DMS 273 (cell line): ENCODE data around the gene GPS2.

ENCODE experiments used
- DNase-seq: peaks from one replicate; lab custom pipeline; 2025; ENCODE audit not compliant: unreplicated experiment; lab: John Stamatoyannopoulos, UW

Gene GPS2, protein sequence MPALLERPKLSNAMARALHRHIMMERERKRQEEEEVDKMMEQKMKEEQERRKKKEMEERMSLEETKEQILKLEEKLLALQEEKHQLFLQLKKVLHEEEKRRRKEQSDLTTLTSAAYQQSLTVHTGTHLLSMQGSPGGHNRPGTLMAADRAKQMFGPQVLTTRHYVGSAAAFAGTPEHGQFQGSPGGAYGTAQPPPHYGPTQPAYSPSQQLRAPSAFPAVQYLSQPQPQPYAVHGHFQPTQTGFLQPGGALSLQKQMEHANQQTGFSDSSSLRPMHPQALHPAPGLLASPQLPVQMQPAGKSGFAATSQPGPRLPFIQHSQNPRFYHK

DNA sequence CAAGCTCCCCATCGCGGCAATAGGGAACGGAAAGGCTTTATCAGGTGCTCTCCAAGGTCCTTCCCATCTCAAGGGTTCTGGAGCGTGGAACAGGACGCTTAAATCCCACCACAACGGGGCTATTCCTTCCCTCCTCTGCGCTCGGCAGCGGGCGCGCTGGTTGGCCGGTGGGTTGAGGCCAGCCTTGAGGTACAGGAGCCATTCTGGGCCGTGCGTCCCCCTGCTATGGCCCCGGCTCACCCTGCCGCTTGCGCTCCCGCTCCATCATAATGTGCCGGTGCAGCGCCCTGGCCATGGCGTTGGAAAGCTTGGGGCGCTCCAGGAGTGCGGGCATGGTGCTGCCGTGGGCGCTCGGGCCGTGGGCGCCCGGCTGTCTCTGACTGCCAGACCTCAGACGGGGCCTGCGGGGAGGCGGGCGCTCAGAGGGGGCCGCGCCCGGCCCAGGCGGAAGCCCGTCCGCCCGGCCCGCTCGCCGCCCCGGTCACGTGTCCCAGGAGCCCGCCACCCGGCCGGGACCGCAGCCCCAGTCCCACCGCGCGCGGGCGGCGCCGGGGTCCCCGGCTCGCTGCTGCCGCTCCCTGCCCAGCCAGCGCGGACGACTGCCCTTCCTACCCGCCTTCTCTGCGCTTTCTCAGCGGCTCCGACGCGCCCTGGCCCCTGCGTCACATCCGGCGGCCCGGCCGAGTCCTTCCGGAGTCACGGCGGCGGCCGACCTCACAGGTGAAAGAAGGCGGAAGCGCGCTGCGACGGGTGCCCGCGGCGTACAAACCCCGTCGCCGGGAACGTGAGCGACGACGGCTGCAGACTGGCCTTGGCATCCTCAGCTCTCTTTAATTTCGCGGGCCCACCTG lies at the start of gene GPS2:
GPS2 (minus strand) TSS at position 642 of the 851 bp plus-strand sequence; CDS start at position 334, 308 bp downstream.
- peak; percentile 90 for DNase-seq

DNA sequence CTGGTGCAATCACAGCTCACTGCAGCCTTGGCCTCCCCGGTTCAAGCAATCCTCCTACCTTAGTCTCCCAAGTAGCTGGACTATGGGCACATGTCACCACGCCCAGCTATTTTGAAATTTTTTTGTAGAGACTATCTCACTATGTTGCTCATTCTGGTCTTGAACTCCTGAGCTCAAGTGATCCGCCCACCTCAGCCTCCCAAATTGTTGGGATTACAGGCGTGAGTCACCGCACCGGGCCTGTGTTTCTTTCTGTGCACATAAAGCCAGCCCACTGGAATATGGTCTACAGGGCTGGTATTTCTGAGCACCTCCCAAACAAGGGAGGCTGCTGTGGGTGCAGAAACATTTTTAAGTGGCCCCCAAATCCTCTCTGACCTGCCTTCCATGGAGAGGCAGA lies 48.2 kb upstream of the GPS2 start:
- no peak for DNase-seq

DNA sequence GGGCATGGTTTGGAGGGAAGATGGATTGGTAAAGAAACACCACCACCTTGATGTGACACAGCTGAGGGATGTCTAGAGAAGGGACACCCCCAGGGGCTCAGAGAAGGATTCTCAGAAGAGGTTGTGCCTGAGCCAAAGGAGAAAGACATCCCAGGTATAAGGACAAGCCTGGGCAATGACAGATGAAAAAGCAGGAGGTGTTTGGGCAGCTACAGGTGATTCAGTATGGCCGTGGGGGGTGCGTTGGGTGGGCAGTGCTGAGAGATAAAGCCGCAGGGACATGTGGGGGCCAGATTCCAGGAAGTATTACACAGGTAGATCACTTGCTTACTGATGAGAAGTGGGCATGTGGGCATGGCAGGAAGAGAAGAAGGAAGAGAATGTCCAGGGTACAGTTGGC lies 46.7 kb upstream of the GPS2 start:
- no peak for DNase-seq

DNA sequence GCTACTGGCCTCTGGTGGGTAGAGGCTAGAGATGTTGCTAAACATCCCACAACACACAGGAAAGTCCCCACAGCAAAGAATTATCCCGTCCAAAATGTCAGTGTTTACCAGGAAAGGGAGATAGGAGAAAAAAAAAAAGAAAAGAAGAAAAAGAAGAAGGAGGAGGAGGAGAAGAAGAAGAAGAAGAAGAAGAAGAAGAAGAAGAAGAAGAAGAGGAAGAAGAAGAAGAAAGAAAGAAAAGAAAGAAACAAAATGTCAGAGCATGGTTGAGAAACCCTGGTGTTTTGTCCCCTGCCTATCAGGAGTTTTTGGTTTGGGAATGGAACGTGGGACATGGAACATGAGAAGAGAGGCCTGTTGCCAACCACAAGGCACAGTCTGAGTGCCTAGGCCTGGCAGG lies 42.2 kb upstream of the GPS2 start:
- DNase-seq: no peak

DNA sequence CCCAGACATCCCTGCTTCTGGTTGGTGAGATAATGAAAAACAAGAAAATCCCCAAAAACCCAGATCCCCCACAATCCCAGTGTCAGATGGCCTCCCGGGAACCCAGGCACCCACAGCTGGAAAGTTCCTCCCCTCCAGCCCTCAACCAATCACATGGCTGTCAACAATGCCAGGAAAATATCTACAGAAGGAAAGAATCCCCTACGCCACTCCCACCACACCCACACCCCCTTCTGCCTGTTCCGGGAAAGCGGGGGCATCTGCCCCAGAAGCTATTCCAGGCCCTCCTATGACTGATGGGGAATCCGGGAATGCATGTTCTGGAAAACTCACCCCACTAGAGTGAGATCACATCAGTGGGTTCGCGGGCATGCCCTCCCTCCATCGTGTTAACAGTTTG lies 41.6 kb upstream of the GPS2 start:
- DNase-seq: no peak

DNA sequence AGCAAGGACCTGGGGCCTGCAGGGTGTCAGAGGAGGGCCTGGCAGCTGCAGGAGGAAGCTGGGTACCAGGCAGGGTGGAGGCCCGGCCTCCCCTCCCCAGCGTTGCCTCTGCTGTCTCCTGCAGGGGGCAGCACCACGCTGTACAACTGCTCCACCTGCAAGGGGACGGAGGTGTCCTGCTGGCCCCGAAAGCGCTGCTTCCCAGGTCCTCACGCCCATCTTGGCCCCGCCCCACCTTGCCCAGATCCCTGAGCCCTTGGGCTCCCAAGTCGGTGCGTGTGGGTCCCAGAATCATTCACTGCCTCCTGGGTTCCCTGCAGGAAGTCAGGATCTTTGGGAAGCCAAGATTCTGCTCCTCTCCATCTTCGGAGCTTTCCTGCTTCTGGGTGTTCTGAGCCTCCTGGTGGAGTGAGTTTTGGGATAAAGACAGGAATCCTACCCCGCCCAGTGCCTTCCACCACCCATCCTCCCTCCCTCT lies 41.0 kb upstream of the GPS2 start:
- peak; percentile 81 for DNase-seq

DNA sequence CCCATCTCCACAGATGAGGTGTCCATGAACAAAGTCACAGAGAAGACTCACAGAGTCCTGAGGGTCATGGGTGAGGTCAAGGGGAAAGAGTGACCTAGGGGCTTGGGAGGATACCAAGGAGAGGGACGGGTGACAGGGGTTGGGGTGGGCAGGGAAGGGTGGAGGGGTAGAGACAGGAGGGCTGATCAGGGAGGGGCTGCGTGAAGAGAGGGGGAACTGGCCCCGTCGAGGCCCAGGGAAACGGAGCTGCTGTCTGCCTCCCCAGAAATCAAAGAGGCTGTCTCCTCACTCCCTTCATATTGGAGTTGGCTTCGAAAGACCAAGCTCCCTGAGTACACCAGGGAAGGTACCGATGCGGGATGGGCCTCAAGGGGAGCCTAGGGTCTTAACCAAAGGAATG lies 40.4 kb upstream of the GPS2 start:
- no peak for DNase-seq

DNA sequence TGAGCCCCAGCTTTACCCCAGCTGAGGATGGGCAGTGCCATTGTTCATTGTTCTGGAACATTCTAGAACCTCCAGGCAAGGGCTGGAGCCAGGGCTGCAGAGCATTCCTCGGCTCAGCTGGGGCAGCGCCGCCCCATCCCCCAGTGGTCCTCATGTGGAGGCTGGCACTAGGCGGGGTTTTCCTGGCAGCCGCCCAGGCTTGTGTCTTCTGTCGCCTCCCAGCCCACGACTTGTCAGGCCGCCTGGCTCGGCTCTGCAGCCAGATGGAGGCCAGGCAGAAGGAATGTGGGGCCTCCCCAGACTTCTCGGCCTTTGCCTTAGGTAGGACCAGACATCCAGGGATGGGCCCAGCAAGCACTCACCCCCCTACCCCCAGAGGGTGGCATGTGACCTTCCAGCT lies 39.9 kb upstream of the GPS2 start, which contains the start of gene TMEM95:
TMEM95 (plus strand) TSS at position 104 of the 400 bp plus-strand sequence; CDS start at position 153, 49 bp downstream.
- peak; percentile 59 for DNase-seq

DNA sequence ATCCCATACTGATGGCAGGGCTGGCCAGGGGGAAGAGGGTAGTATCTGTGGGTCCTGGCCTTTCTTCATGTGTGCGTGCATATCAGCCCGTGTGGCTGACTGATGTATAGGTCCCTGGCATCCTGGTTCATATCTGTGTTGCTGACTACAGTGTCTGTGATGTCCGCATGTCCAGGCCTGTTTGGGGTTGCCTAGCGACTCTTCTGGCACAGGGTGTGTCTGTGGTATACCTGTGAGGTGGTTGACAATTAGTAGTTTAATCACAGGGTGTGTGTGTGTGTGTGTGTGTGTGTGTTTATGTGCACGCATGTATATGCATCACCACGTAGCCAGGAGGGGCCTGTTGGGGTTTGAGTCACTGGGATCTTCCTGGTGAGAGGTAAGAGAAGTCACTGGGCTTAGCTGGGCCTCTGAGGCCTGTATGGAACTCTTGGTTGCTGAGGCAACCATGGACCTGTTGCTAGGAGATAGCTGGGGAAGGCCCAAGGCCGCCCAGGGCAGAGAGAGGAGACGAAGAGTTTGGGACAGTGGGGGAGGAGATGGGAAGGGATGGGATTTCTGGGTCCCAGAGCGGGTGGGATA lies 39.2 kb upstream of the GPS2 start:
- DNase-seq: peak; percentile 60

DNA sequence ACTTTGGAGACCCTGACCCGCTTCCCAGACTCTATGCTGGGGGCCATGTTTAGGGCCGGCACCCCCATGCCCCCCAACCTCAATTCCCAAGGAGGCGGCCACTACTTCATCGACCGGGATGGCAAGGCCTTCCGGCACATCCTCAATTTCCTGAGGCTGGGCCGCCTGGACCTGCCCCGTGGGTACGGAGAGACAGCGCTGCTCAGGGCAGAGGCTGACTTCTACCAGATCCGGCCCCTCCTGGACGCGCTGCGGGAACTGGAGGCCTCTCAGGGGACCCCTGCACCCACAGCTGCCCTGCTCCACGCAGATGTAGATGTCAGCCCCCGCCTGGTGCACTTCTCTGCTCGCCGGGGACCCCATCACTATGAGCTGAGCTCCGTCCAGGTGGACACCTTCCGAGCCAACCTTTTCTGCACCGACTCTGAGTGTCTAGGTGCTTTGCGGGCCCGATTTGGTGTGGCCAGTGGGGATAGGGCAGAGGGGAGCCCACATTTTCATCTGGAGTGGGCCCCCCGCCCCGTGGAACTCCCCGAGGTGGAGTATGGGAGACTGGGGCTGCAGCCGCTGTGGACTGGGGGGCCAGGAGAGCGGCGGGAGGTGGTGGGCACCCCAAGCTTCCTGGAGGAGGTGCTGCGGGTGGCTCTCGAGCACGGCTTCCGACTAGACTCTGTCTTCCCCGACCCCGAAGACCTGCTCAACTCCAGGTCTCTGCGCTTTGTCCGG lies 37.9 kb upstream of the GPS2 start:
- no peak for DNase-seq

DNA sequence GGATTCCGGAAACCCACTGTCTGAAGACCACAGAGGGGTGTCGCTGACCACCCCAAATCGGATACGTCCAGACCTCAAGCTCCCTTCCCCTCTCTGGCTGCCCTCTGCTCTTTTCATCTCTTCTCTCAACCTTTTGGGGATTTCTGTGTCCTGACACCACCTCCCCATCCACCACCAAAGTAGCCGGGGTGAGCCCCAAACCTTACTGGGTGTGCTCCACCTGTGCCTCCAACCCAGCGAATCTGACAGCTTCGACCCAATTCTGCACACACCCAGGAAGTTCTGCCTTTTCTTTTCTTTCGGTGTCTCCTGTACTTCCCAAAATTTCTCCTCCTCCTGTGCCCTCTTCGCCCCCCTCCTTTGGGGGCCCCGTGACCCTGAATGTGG lies 37.3 kb upstream of the GPS2 start:
- no peak for DNase-seq

DNA sequence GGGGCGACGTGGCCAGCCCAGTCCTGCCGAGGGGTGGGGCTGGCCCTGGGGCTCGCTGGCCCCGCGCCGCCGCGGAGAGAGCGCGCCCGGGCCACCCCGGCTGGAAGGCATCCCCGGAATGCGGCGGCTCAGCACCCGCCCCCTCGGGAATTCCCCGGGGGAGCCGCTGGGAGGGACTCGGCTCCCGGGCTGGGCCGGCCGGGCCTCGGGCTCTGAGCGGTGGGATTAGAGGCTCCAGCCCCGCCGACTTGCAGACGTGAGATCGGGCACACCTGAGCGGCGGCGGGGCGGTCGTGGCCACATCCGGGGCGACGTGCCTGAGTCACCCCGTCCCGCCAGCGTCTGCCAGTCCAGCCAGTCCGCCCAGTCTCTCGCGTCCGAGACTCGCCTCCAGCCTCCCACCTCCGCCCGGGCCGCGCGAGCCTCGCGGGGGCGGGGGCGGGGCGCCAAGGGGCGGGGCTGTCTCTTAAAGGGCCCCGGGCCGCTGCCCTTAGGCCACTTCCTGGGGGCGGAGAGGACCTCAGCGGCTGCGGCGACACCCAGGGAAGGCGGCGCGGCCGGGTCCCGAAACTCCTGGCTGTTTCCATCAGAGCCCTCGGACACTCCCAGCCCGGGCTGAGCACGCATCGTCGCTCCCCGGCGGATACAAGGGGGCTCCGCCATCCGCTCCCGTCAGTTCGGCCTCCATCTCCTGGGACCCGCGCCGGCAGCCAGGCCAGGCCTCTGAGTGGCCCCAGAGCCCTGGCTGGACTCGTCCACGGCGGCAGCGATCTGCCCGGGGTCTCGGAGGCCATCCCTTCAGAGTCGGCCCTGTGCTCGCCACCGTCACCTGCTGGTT lies 36.7 kb upstream of the GPS2 start, which contains the start of gene KCTD11:
KCTD11 (plus strand) TSS at position 498 of the 838 bp plus-strand sequence.
- peak; percentile 70 for DNase-seq

DNA sequence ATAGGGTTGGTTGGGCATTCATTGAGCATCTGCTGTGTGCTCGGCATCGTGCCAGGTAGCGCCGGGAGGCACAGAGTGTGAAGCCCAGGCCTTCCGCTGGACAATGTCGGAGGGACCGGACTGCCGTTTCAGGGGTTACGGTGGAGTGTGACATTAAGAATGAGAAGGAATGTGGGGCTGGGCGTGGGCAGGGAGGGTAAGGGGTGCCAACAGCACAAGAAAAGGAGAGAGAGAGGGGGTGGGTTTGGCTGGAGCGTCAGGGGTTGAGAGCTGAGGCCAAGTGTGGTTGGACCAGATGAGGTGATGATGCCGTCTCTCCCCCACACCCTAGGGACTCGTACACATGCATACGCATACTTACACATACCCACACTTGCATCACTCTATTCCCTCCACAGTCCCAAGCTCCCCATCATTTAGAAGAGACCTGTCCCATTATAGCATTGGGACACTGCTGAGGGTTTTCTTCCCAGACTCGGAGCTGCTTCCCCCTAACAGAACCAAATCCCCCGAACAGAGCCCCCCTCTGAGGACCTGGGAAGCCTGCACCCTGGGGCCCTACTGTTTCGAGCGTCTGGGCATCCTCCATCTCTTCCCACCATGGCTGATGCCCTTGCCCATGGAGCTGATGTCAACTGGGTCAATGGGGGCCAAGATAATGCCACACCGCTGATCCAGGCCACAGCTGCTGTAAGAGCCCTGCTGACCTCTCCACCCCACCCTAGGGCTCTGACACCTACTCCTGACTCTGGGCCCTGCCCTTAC lies 33.5 kb upstream of the GPS2 start:
- peak; percentile 18 for DNase-seq

DNA sequence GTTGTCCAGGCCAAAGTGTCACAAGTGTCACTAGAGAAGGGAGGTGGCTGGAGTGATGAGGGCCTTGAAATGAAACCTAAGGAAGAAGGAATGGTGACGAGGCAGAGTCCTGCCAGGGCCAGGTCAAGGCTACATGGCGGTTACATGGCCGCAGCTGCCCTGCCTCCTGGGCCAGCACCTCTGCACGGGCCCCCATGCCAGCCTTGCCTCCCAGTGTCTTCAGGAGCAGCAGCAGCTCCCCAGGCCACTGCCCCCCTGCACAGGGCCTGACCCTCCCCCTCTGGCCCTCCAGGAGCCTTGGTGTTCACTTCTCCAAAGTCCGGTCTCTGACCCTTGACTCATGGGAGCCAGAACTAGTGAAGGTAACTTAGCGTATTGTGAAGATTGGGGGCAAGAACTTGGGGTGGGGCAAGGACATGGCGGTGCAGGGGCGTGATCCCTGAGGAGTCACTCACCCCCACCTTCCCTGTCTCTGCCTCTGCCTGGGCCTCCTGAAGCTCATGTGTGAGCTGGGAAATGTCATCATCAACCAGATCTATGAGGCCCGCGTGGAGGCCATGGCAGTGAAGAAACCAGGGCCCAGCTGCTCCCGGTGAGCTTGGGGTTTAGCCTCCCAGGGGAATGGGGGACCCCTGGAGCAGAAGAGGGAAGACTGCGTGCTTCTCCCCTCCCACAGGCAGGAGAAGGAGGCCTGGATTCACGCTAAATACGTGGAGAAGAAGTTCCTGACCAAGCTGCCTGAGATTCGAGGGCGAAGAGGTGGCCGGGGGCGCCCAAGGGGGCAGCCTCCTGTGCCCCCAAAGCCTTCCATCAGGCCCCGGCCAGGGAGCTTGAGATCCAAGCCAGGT lies 32.7 kb upstream of the GPS2 start:
- DNase-seq: no peak

DNA sequence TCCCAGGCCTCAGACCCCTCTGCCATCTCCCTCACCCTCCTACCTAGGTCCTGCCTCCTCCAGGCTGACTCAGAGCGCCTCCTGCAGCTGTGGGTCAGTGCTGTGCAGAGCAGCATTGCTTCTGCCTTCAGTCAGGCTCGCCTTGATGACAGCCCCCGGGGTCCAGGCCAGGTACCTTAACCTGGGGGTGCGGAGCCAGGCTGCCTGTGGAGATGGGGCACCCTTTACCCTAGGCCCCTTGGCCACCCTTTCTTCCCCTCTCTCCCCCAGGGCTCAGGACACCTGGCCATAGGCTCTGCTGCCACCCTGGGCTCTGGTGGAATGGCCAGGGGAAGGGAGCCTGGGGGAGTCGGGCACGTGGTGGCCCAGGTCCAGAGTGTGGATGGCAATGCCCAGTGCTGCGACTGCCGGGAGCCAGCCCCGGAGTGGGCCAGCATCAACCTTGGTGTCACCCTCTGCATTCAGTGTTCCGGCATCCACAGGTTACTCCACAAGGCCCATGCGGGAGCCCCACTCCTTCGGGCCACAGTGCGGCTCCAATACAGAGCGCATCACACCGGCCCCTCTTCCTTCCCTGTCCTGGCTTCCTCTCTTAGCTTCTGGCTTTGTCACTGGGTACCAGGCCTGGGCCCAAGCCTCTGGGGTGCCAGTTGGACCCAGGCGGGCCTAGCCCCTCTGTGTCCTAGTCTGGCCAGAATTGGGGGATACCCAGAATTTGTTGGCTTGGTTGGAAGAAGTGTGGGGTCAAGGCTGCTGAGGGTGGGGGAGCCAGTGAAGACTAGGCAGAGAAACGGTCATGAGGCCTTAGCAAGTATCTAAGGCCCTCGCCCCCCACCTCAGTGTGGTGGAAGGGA lies 31.8 kb upstream of the GPS2 start:
- no peak for DNase-seq

DNA sequence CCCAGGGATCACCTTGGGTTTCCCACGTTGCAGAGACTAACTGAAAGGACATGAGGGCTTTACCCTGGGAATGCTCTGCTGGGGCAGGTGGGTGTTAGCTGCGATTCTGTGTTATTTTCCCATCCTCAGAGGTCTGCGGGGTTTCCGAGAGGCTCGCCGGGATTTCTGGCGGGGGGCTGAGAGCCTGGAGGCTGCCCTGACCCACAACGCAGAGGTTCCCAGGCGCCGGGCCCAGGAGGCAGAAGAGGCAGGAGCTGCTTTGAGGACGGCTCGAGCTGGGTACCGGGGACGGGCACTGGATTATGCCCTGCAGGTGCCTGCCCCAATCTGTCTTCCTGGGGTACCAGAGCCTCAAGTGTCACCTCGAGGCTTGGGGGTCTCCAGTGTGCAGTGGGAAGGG lies 28.1 kb upstream of the GPS2 start:
- DNase-seq: no peak

DNA sequence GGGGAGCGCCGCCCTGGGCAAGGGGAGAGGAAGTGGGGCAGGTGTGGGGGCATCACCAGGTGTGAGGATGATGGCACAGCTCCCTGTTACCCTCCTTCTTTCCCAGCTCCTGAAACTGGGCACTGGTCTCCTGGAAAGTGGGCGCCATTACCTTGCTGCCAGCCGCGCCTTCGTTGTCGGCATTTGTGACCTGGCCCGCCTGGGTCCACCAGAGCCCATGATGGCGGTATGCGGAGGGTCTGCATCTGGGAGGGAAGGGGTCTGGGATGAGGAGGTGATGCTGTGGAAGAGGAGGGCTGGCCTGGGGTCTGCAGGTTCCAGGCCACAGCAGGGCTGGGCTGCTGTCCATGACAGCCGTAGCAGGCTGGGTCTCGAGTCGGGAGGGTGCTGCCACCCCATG lies 26.7 kb upstream of the GPS2 start:
- DNase-seq: no peak
